Fibroblast of mammary gland (primary cell): ENCODE data around the gene ABHD5.

Experiments used
- DNase-seq: peaks from one replicate; pipeline ENCODE4 v3.0.0-alpha.2; 2010; ENCODE audit warnings: low read depth
- H3K4me3 ChIP-seq: 2 replicates; pipeline ENCODE4 v1.5.1; 2011; ENCODE audit warnings: low read depth, mild to moderate bottlenecking, low read length, moderate library complexity; ENCODE audit not compliant: control insufficient read depth
- TF ChIP-seq, protein P1 (sequence below): conservative IDR thresholded peaks from 2 replicates; pipeline ENCODE4 v1.5.1; 2011; ENCODE audit warnings: low read depth, low read length, inconsistent platforms; ENCODE audit not compliant: control insufficient read depth, insufficient read depth

ABHD5 gene

DNA sequence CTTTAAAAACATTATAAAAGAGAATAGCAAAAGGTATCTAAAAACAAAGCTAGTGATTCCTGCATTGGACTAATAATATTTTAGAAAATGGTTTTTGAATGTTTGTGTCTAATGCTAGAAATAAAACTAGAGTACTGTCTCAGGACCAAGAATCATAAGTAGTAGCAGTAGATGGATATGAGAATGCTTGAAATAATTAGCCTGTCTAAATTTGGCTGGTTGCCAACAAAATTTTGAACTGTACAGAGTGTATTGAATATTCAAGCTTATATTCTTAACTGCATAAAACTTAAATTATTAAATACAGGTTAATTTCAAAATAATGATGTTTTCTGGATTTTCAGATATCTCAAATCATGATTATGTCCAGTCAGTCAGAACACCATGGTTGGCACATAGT, 14.0 kb downstream of the ABHD5 start:
- TF ChIP-seq, protein P1, sequence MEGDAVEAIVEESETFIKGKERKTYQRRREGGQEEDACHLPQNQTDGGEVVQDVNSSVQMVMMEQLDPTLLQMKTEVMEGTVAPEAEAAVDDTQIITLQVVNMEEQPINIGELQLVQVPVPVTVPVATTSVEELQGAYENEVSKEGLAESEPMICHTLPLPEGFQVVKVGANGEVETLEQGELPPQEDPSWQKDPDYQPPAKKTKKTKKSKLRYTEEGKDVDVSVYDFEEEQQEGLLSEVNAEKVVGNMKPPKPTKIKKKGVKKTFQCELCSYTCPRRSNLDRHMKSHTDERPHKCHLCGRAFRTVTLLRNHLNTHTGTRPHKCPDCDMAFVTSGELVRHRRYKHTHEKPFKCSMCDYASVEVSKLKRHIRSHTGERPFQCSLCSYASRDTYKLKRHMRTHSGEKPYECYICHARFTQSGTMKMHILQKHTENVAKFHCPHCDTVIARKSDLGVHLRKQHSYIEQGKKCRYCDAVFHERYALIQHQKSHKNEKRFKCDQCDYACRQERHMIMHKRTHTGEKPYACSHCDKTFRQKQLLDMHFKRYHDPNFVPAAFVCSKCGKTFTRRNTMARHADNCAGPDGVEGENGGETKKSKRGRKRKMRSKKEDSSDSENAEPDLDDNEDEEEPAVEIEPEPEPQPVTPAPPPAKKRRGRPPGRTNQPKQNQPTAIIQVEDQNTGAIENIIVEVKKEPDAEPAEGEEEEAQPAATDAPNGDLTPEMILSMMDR, result no peak
- DNase-seq, result no peak
- no peak overlapping the region for H3K4me3 ChIP-seq

GRCh38 chr3:43706342-43706741, 15.6 kb downstream of the ABHD5 start:
- DNase-seq, result no peak

DNA sequence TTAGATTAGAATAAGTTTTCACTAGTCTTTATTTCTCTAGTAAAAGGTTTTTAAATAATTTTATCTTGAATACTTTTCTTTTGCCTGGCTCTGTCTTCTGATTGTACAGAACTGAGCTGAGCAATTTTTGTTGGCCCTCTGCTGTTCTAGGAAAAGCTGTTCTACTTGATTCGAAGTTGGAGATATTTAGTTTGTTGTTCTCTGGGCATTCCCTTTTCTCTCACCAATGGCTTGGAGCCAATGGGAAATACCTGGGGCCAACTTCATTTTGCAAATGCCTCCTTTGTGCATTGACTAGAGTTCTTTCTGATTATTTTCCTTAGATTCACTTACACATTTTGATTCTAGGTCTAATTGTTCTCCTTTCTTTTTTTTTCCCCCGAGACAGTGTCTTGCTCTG, 16.5 kb downstream of the ABHD5 start:
- no peak overlapping the region for H3K4me3 ChIP-seq
- TF ChIP-seq, protein P1, result no peak
- DNase-seq, result no peak

More at GRCh38 chr3:43706342-43706741, 15.6 kb downstream of the ABHD5 start:
- TF ChIP-seq, protein P1, result no peak
- H3K4me3 ChIP-seq, result no peak overlapping the region

- DNase-seq, result peak; percentile 96
- H3K4me3 ChIP-seq, result no peak overlapping the region
- TF ChIP-seq, protein P1, result no peak
Observed at GRCh38 chr3:43707998-43708397, 17.3 kb downstream of the ABHD5 start.

DNA sequence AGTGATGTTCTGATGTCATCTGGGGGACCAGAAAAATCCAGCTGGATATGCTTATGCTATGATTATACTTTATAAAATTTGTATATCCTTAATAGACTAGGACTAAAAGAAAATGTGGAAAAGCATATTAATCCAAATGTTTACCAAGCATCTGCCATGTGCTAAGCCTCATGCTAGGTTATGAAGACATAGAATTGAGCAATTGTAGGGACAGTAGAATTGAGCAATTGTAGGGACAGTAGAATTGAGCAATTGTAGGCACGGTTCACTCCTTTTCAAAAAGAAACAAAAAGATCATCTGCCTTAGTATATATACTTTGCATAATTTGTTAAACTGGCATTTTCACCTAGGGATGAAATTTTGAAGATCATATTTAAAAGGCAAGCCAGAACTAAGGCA, 18.3 kb downstream of the ABHD5 start:
- peak; percentile 91 for DNase-seq
- TF ChIP-seq, protein P1, result no peak
- no peak overlapping the region for H3K4me3 ChIP-seq

DNA sequence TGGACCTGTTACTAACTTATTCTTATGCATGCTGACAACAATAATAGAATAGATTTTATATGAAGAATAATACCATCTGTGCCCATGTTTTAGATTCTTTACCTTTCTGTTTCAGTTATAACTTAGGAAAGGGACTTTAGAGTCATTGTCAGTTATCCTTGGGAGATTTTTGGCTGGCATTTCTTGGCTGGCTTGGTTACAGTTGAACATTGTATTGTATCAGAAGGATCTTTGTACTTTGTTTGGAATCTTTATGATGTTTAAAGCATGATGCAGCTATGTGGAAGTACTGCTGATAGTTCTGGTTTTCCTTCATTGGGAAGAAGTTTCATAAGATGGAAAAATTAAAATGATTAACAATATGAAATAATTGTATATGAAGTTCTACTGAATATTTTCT, 19.9 kb downstream of the ABHD5 start:
- no peak overlapping the region for H3K4me3 ChIP-seq
- TF ChIP-seq, protein P1, result no peak
- DNase-seq, result no peak

DNA sequence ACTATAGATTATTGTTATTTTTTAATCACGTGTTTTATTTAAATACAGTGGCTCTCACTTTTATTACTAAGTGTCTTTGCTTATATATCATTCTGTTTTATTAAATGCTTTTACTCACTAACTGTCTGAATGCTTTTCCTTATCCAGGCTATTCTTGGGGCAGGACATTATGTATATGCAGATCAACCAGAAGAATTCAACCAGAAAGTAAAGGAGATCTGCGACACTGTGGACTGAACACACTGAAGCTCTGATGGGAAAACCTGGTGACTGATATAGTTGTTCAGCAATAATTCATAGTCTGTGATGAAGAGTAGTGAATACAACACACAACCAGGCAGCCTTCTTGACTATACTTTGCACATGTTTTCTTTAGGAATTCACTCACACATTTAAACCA, 27.6 kb downstream of the ABHD5 start:
- no peak for DNase-seq
- TF ChIP-seq, protein P1, result no peak
- no peak overlapping the region for H3K4me3 ChIP-seq
